K562 (cell line): ENCODE measurements around the gene POGLUT2. TPM values are rescaled to one million over a fixed set of nuclear protein-coding genes. Genes with fewer than 3 reads are reported as not detected.

Source experiments
- ATF7 ChIP-seq: fragments of 450-650 bp; IDR thresholded peaks from 2 replicates; pipeline ENCODE4 v1.7.1; 2014; ENCODE audit warnings: mild to moderate bottlenecking, moderate library complexity
- CC2D1A ChIP-seq: fragments of 450-650 bp; IDR thresholded peaks from 2 replicates; pipeline ENCODE4 v1.6.1; 2017; ENCODE audit warnings: mild to moderate bottlenecking
- DMBX1 ChIP-seq: fragments of 250-450 bp; sonication (Bioruptor Pico); IDR thresholded peaks from 2 replicates; pipeline ENCODE4 v1.8.0; 2022; ENCODE audit warnings: inconsistent platforms, mild to moderate bottlenecking, moderate library complexity, borderline replicate concordance
- FOXP4 ChIP-seq: sonication (generic); formaldehyde crosslinking; IDR thresholded peaks from 2 replicates; pipeline ENCODE4 v1.8.0; 2022; ENCODE audit warnings: mild to moderate bottlenecking, missing genetic modification reagents, borderline replicate concordance
- HDAC6 ChIP-seq: IDR thresholded peaks from 2 replicates; pipeline ENCODE4 v1.6.1; 2012; ENCODE audit warnings: low read depth, mild to moderate bottlenecking, control low read depth, inconsistent platforms, low read length, moderate library complexity
- HINFP ChIP-seq: fragments of 450-650 bp; conservative IDR thresholded peaks from 2 replicates; pipeline ENCODE4 v1.6.1; 2016; ENCODE audit warnings: missing genetic modification characterization, low read depth, mild to moderate bottlenecking, control low read depth, missing compliant biosample characterization
- L3MBTL2 ChIP-seq: fragments of 450-650 bp; IDR thresholded peaks from 2 replicates; pipeline ENCODE4 v1.6.1; 2016; ENCODE audit warnings: mild to moderate bottlenecking, moderate library complexity
- MAZ ChIP-seq, 2 experiments: fragments of 450-650 bp in 1 of 2; sonication (generic) in 1 of 2; formaldehyde crosslinking; IDR thresholded peaks in 1 of 2; conservative IDR thresholded peaks in 1 of 2; 2 replicates each; pipeline versions ENCODE4 v1.4.0 to v1.5.0; 2020; ENCODE audit warnings: mild to moderate bottlenecking in 1 of 2, missing genetic modification reagents in 1 of 2
- MCM2 ChIP-seq: fragments of 450-650 bp; IDR thresholded peaks from 2 replicates; pipeline ENCODE4 v1.6.1; 2017; ENCODE audit warnings: low read depth, mild to moderate bottlenecking
- MCM5 ChIP-seq: fragments of 450-650 bp; IDR thresholded peaks from 2 replicates; pipeline ENCODE4 v1.6.1; 2016; ENCODE audit warnings: low read depth
- MIER1 ChIP-seq: fragments of 450-650 bp; IDR thresholded peaks from 2 replicates; pipeline ENCODE4 v1.6.1; 2016; ENCODE audit warnings: antibody characterized with exemption, mild to moderate bottlenecking, low read depth
- STAG1 ChIP-seq: sonication (generic); formaldehyde crosslinking; IDR thresholded peaks from 2 replicates; pipeline ENCODE4 v1.5.0; 2020; ENCODE audit warnings: missing genetic modification reagents, borderline replicate concordance
- TCF7 ChIP-seq: sonication (generic); IDR thresholded peaks from 2 replicates; pipeline ENCODE4 v1.6.1; 2016; ENCODE audit warnings: antibody characterized with exemption, borderline replicate concordance
- TCFL5 ChIP-seq: fragments of 250-450 bp; sonication (Bioruptor Pico); conservative IDR thresholded peaks from 2 replicates; pipeline ENCODE4 v1.6.1; 2021; ENCODE audit warnings: mild to moderate bottlenecking, moderate library complexity, matching md5 sums
- XRCC5 ChIP-seq: fragments of 200-400 bp; formaldehyde crosslinking; IDR thresholded peaks from 2 replicates; pipeline ENCODE4 v1.6.1; 2017; ENCODE audit warnings: low read depth, mild to moderate bottlenecking, low read length
- ZFP91 ChIP-seq: sonication (generic); formaldehyde crosslinking; IDR thresholded peaks from 2 replicates; pipeline ENCODE4 v1.8.0; 2022; ENCODE audit warnings: mild to moderate bottlenecking, missing genetic modification reagents
- ZNF311 ChIP-seq: fragments of 250-450 bp; sonication (Bioruptor Pico); IDR thresholded peaks from 2 replicates; pipeline ENCODE4 v1.4.0; 2020; ENCODE audit warnings: mild to moderate bottlenecking, moderate library complexity
- ZNF347 ChIP-seq: fragments of 450-650 bp; formaldehyde crosslinking; IDR thresholded peaks from 2 replicates; pipeline ENCODE4 v1.4.0; 2020; ENCODE audit warnings: low read depth, mild to moderate bottlenecking, moderate library complexity
- ZNF589 ChIP-seq: fragments of 200-800 bp; sonication (Bioruptor generic); IDR thresholded peaks from 2 replicates; pipeline ENCODE4 v1.6.1; 2016; ENCODE audit warnings: low read depth, missing genetic modification characterization, missing compliant biosample characterization
- ZSCAN29 ChIP-seq: fragments of 450-650 bp; IDR thresholded peaks from 2 replicates; pipeline ENCODE4 v1.6.1; 2017
- polyA plus RNA-seq, 8 experiments: library from polyadenylated mRNA; depleted of rRNA in 4 of 8; stranded (reverse) in 5 of 8; unstranded in 3 of 8; fragments of >200 nt; fragmentation: Nextera tagmentation in 2 of 8; fragmentation: Illumina TruSeq in 1 of 8; extraction: Ambion mirVana in 2 of 8; extraction: Trizol in 1 of 8; gene quantifications; 2 replicates each; pipeline versions ENCODE4 v1.2.1 to v1.2.3, GENCODE V29; 2011 to 2014; ENCODE audit warnings: inconsistent platforms in 1 of 8, missing spikeins in 1 of 8
- total RNA-seq, 7 experiments: library from RNA; depleted of rRNA in 6 of 7; stranded (reverse); fragments of >200 nt in 6 of 7; fragmentation: Illumina TruSeq in 2 of 7; extraction: Trizol in 2 of 7; gene quantifications; 2 replicates each; pipeline versions ENCODE4 v1.2.1 to v1.2.3, GENCODE V29; 2011 to 2021; ENCODE audit warnings: low replicate concordance in 1 of 7
- TF ChIP-seq, protein P1 (sequence below): fragments of 200-400 bp; formaldehyde crosslinking; IDR thresholded peaks from 2 replicates; pipeline ENCODE4 v1.6.1; 2017; ENCODE audit warnings: mild to moderate bottlenecking, low read depth, low read length, moderate library complexity

POGLUT2 gene
- total and polyA plus RNA-seq, 9 of the 15 experiments (the other 6 are each of a cell fraction or from before 2014, with no cell fraction given) = 3.8 to 11.8 (median 10.8) TPM

DNA sequence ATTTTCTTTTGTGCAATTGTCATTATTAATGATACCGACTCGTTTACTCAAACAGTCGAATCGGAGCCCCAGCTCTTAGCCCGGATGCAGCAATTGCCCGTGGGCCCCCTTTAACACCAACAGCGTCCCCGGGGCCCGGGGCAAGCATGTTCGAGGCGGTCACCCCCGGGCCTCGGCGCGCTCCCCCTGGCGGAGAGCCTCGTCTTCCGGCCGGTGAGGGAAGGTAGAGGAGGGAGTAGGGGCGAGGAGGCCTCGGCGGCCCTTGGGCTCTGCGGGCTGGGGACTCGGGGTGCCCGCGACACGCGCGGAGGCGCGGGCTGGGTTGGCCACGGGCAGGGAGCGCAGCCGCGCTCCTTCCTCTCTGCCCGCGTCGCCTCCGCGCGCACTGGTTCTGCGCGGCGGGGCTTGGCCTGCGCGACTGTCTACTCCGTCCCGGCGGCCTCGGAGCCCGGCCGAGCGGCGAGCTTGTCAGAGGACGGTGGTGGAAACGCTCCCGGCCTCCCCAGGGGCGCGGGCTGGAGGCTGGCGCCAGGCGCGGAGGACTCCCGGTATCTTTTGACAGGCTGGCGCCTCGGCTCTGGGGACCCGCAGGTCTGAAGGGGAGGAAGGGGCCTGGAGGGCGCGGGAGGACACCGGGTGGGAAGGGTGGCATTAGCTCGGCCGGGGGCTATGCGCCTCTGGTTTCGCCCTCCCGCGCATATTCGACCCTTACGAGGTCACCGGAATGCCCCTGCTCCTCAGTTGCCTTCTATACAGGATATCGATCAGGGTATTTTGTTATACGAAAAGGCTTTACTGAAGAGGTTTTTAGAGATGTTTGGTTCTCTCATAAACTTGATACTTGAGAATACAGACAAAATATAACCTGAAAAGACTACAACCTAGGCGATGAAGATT is 1.6 kb upstream of the POGLUT2 start (continued):
- no peak for TF ChIP-seq ZNF589 (CRISPR knock-in tag)
- no peak for TF ChIP-seq ZSCAN29
- TF ChIP-seq ZNF311 (CRISPR knock-in tag) = no peak
- TF ChIP-seq HDAC6 = no peak
- TF ChIP-seq MIER1 = no peak
- no peak for TF ChIP-seq MCM5
- no peak for TF ChIP-seq STAG1
- no peak for TF ChIP-seq TCF7
- TF ChIP-seq, protein P1, sequence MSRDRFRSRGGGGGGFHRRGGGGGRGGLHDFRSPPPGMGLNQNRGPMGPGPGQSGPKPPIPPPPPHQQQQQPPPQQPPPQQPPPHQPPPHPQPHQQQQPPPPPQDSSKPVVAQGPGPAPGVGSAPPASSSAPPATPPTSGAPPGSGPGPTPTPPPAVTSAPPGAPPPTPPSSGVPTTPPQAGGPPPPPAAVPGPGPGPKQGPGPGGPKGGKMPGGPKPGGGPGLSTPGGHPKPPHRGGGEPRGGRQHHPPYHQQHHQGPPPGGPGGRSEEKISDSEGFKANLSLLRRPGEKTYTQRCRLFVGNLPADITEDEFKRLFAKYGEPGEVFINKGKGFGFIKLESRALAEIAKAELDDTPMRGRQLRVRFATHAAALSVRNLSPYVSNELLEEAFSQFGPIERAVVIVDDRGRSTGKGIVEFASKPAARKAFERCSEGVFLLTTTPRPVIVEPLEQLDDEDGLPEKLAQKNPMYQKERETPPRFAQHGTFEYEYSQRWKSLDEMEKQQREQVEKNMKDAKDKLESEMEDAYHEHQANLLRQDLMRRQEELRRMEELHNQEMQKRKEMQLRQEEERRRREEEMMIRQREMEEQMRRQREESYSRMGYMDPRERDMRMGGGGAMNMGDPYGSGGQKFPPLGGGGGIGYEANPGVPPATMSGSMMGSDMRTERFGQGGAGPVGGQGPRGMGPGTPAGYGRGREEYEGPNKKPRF = no peak
- no peak for TF ChIP-seq MCM2
- peak; percentile 68; the same call in 1 of the 2 replicates for TF ChIP-seq FOXP4 (CRISPR knock-in tag)
- TF ChIP-seq HINFP (tag) = no peak
- TF ChIP-seq TCFL5 (CRISPR knock-in tag) = no peak
- peak; percentile 68 for TF ChIP-seq L3MBTL2
- TF ChIP-seq DMBX1 = no peak
- TF ChIP-seq XRCC5 = peak; percentile 74
- no peak for TF ChIP-seq ATF7
- no peak for TF ChIP-seq ZNF347
- no peak for TF ChIP-seq ZFP91
- peak; percentile 62 to 77; a peak in 3 of 4 replicates for TF ChIP-seq MAZ (CRISPR knock-in tag; conservative IDR thresholded peaks at IDR 0.05 in 1 of 2, IDR thresholded peaks at IDR 0.05 in 1 of 2)
- TF ChIP-seq CC2D1A = no peak
